CD4-positive, alpha-beta T cell treated with Interleukin-12 subunit alpha and Interleukin-12 subunit beta, for 1 hour (primary cell): Measurements from ENCODE around the gene INTS15.

Experiments
- DNase-seq: peaks from one replicate; pipeline ENCODE4 v3.0.0-alpha.2; 2020

Gene INTS15

DNA sequence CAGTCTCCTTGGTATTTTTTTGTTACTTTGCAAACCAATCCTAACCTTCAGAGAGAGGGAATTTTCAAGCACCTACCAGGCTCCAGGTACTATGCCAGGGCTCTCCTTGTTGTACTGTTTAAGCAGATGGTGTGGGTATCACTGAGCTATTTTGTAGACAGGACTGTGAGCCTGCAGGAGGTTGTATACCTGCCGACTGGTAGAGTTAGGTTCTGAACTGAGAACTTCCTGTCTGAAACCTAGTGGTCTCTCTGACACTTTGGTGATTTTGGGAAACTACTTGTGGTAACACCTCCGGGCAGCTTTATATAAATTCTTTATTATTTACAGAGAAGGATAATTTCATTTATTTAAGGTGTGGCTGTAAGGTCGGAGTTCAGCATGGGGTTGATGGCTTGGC is 30.1 kb downstream of the INTS15 start:
- no peak for DNase-seq

DNA sequence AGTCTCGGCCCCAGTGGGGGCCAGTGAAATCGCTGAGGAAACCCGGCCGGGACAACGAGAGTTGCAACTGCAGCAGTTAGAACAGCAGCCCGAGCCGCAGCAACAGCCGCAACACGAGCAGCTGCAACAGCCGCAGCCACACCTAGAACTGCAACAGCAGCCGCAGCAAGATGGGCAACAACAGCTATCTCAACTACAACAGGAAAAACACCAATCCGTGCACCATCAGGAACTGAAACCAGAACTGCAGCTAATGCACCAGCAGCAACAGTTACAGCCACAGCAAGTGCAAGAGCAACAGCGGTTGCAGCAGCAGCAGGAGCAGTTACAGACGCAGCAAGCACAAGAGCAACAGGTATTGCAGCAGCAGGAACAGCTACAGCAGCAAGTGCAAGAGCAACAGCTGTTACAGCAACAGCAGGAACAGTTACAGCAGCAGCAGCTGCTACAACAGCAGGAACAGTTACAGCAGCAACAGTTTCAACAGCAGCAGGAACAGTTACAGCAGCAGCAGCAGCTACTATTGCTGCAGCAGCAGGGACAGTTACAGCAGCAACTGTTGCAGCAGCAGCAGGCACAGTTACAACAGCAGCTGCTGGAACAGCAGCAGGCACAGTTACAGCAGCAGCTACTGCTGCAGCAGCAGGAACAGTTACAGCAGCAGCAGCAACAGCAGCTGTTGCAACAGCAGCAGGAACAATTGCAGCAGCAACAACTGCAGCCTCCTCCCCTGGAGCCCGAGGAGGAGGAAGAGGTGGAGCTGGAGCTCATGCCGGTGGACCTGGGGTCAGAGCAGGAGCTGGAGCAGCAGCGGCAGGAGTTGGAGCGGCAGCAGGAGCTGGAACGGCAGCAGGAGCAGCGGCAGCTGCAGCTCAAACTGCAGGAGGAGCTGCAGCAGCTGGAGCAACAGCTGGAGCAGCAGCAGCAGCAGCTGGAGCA is 31.6 kb downstream of the INTS15 start:
- peak; percentile 19 for DNase-seq

GRCh38 chr7:6622134-6622710 is 32.4 kb downstream of the INTS15 start:
- no peak for DNase-seq

GRCh38 chr7:6623589-6624245 is 33.9 kb downstream of the INTS15 start:
- DNase-seq, result peak; percentile 48

DNA sequence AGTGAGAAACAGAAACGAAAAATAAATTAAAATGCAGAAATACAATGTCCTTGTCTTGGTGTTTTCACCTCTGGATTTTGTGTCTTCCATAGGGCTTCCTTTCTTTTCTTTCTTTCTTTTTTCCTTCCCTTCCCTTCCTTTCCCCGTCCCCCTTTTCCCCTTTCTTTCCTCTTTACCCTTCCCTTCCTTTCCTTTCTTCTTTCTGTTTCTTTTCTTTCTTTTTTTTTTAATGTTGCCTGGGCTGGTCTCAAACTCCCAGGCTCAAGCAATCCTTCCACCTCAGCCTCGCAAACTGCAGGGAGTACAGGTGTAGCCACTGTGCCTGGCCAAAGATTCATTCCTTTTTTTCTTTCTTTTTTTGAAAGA is 34.4 kb downstream of the INTS15 start:
- DNase-seq, result no peak

- DNase-seq, result no peak
Measured at GRCh38 chr7:6628045-6628444, 38.2 kb downstream of the INTS15 start.

DNA sequence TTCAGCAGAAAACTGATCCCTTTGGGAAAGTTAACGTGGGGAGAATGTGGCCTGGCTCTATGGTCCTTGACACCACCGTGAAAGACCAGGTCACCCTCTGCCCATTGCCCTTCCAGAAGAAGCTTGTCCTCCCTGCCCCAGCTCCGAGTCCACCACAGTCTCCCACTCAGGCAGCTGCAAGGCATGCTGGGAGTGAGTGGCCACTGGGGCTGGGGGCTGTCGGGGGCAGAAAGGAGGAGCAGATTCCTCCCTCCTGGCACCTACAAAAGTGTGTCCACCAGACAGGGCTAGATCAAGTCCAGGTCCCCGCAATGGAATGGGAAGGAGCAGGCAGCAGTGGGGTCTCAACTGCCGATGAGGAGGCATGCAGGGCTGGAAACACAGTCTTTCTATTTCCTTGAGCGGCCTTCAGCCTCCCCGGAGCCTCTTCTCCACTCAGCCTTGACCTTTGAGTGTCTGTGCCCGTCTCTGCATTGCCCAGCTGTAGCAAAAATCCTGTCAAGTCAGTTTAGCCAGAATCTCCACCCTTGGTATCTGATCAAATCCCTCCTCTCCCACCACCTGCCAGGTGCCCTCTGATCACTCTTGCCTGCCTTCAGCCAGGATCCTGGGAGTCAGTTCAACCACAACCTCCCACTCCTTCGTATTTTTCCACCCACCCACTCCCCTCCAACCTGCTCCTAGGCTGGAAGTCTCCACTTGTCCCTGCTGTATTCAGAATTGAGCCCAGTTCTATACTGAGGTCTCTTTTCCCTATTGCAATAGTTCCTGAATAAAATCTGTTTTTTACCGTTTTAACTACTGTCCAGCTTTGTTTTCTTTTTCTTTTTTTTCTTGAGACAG is 40.4 kb downstream of the INTS15 start:
- no peak for DNase-seq

DNA sequence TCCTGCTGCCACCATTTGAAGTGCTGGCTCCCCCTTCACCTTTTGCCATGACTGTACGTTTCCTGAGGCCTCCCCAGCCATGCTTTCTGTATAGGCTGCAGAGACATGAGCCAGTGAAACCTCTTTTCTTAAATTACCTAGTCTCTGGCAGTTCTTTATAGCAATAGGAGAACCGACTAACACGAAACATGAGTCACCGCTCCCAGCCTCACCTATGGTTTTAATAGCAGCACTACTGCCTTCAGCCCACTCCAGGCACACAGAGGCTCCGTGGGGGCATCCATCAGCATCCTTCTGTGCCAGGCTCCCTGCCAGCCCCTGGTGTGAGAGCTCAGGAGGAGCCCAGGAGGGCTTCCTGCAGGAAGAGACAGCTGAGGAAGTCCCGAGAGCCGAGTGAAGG is 41.8 kb downstream of the INTS15 start:
- DNase-seq, result no peak

- no peak for DNase-seq
Measured at GRCh38 chr7:6634021-6634420, 44.2 kb downstream of the INTS15 start.

DNA sequence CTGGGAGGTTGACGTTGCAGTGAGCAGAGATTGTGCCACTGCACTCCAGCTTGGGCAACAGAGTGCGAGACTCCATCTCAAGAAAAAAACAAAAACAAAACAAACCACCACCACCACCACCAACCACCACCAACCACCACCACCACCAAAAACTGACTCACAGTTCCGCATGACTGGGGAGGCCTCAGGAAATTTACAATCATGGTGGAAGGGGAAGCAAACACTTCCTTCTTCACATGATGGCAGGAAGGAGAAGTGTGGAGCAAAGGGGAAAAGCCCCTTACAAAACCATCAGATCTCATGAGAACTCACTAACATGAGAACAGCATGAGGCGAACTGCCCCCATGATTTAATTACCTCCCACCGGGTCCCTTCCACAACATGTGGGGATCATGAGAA is 45.1 kb downstream of the INTS15 start:
- peak; percentile 16 for DNase-seq

- DNase-seq, result peak; percentile 70
Measured at GRCh38 chr7:6636741-6637543, 47.1 kb downstream of the INTS15 start, which contains the start of gene ZNF316. Gene ZNF316, plus strand, starts transcription at chr7:6637318. Its CDS starts 5,092 bp downstream, at chr7:6642410.

DNA sequence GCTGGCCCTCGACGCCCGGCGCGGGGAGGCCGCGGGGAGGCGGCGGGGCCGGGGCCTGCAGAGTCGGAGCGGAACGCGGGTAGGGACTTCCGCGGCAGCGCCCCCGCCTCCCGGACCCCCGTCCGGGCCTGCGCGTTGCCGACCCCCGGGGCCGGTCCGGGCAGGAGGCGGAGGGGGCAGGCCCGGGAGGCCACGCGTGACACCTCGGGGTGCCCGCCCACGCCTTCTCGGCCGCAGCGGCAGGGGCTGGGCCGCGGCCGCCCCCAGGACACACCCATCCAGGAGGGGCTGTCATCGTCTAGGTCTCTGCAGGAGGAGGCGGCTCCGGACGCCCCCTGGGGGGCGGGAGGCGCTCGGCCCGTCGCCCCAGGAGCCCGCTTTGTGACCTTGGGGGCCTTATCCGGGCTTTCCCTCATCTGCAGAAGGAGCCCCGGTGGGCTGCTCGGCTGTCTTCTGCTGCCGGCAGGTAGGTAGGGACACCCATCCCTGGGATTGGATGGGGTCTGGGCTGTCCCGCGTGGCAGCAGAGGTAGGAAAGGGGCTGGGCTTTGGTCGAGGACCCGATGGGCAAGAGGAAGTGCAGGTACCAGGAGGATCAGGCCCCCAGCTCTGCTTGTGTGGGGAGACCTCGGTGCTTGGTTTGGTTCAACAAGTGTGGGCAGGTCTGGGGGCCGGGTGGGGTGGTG is 47.9 kb downstream of the INTS15 start:
- peak; percentile 71 for DNase-seq

GRCh38 chr7:6639032-6639431 is 49.2 kb downstream of the INTS15 start:
- no peak for DNase-seq

DNA sequence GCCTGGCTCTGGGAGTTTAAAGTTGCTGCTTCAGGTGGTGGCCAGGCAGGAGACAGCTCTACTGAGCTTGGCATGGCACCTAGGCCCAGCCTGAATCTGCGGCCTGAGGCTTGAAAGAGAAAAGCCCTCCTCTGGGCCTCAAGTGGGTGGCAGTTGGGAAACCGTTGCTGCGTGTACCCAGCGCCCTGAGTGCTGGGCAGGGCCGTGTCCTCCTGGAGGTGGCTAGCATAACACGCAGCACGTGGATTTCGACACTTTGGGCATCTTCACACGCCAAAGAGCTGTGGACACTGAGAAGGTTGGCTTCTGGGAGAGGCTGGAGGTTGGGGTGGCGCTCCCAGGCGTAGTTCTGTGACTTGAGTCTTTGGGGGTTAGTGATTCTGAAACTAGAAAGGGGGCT is 49.8 kb downstream of the INTS15 start:
- no peak for DNase-seq

DNA sequence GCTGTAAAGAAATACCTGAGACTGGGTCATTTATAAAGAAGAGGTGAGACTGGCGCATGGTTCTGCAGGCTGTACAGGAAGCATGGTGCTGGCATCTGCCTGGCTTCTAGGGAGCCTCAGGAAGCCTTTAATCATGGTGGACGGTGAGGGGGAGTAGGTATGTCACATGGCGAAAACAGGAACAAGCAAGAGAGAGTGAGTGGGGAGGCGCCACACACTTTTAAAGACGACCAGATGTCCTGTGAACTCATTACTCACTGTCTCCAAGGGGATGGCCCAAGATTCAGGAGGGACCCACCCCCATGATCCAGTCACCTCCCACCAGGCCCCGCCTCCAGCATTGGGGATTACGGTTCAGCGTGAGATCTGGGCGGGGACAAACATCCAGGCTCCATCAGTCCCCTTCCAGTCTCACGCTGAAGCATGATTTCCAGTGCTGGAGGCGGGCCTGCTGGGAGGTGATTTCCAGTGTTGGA is 50.5 kb downstream of the INTS15 start:
- DNase-seq, result peak; percentile 10

- DNase-seq, result no peak
Measured at GRCh38 chr7:6641305-6642035, 51.6 kb downstream of the INTS15 start.

GRCh38 chr7:6642239-6642839 is 52.5 kb downstream of the INTS15 start:
- no peak for DNase-seq

DNA sequence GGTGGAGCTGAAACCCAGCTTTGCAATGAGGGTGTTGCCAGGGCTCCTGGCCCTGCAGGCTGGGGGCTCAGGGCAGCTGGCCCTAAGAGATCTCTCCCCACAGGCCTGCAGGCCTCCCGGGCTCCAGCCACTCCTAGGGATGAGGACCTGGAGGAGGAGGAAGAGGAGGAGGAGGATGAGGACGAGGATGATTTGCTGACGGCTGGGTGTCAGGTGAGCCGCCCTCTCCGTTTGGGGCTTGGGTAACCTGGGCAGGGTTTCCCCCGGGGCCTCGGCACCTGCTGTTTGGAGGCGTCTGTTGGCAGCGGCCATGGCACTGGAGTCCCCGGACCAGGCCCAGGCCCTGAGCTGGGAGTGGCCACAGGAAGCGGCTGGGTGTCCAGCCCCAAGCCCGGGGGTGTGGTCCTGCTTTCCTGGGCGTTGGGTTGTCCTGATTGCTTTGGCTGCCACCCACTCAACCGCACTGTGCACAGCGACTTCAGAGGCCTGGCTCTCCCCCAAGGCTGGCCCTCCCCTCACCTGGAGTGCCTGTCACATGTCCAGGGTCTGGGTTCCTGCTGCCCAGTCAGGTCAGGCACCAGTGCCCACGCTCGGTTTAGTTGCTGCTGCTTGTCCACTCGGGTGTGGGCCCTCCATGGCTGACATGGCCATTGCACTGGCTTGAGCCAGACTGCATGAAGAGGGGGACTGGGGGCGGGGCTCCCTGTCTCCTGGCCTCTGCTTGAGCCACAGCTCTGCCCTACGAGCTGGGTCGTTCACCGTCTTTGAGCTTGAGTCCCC is 53.2 kb downstream of the INTS15 start:
- no peak for DNase-seq

DNA sequence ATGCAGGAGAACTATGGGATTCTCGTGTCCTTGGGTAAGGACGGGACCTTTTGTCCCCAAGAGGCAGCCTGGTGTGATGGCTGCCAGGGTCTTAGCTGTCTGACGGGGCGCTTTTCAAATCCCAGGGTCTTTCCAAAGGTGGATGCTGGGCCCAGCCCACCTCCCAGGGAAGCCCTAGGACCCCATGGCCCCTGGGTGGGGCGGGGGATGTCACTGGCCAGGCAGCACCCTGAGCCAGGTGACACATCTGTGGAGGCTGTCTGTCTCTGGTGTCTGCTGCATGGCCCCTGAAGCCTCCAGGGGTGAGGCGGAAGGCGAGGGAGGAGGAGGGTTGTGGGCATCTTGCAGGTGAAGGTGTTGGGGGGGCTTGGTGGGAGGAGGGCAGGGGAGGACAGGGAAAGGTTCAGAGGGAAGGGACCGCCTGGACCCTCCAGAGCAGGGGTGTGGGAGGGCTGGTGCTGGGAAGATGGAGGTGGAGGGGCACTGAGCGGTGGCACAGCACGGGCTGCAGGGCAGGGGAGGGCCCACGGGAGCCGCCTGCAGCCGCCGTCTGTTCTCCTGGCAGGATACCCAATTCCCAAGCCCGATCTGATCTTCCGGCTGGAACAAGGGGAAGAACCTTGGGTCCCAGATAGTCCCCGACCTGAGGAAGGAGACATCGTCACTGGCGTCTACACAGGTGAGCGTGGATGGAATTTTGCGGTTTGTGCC is 54.2 kb downstream of the INTS15 start:
- DNase-seq, result no peak
